Heart right ventricle (tissue), 16 donors: ENCODE measurements around the gene PLD5. TPM values are rescaled to one million over a fixed set of nuclear protein-coding genes. Genes with fewer than 3 reads are reported as not detected.

Source experiments
- ATAC-seq, 8 donors: fragments of 200-7000 bp; cut with Tn5 transposase; one replicate each; pipeline ENCODE4 v1.9.1; 2020; ENCODE audit warnings: mild to moderate bottlenecking in 8 of 8, moderate library complexity in 8 of 8, moderate number of reproducible peaks in 1 of 8
- DNase-seq, 2 donors: peaks; one replicate each; pipeline ENCODE4 v3.0.0-alpha.2; 2020
- H3K27ac ChIP-seq, 10 donors: fragments of 200-600 bp; sonication (generic) in 2 of 10; one replicate each; pipeline versions ENCODE4 v1.5.0 to v1.8.0; 2020 to 2022; ENCODE audit warnings: mild to moderate bottlenecking in 3 of 10
- H3K27me3 ChIP-seq, 7 donors: fragments of 200-600 bp; one replicate each; pipeline ENCODE4 v1.8.0; 2021 to 2022; ENCODE audit warnings: mild to moderate bottlenecking in 2 of 7
- H3K36me3 ChIP-seq, 9 donors: fragments of 200-600 bp; sonication (generic) in 1 of 9; one replicate each; pipeline versions ENCODE4 v1.5.0 to v1.8.0; 2020 to 2022; ENCODE audit warnings: mild to moderate bottlenecking in 2 of 9
- H3K4me1 ChIP-seq, 9 donors: fragments of 200-600 bp; sonication (generic) in 1 of 9; one replicate each; pipeline versions ENCODE4 v1.5.0 to v1.8.0; 2020 to 2022; ENCODE audit warnings: mild to moderate bottlenecking in 4 of 9
- H3K4me3 ChIP-seq, 10 donors: fragments of 200-600 bp; sonication (generic) in 2 of 10; one replicate each; pipeline versions ENCODE4 v1.5.0 to v1.8.0; 2020 to 2022; ENCODE audit warnings: mild to moderate bottlenecking in 7 of 10, moderate library complexity in 2 of 10
- H3K9me3 ChIP-seq, 11 donors: fragments of 200-600 bp in 10 of 11; sonication (generic) in 2 of 11; one replicate each; pipeline versions ENCODE4 v1.5.0 to v1.8.0; 2013 to 2022; ENCODE audit warnings: mild to moderate bottlenecking in 2 of 11, control low read depth in 1 of 11, moderate library complexity in 1 of 11
- WGBS, 2 donors: extraction: QIAGEN DNeasy Blood & Tissue Kit; methylation state at CpG; one replicate each; pipeline ENCODE4 v1.1.7; 2013; ENCODE audit warnings: inconsistent platforms in 1 of 2; 5-methylcytosine and 5-hydroxymethylcytosine counted together
- intact Hi-C, 10 donors: fragments of 100-400 bp; cut with DNase I; formaldehyde crosslinking; loops; one replicate each; pipeline versions ENCODE4 v1.11.1 to v1.14.2; 2022
- polyA plus RNA-seq, 2 donors: library from polyadenylated mRNA; stranded (reverse); fragments of 200-250 nt; gene quantifications; one replicate each; pipeline ENCODE4 v1.2.3, GENCODE V29; 2013
- total RNA-seq, 10 donors: library from RNA; stranded (reverse); fragmentation: NEBNext Ultra II Directional in 3 of 10; extraction: Animal tissue kit (Norgen Biotek cat#: 25700) in 3 of 10; gene quantifications; one replicate each; pipeline versions ENCODE4 v1.2.1 to v1.2.4, GENCODE V29; 2021 to 2023
- TF ChIP-seq, protein P1 (sequence below), 9 donors: fragments of 200-600 bp; sonication (generic) in 2 of 9; IDR thresholded peaks; one replicate each; pipeline versions ENCODE4 v1.5.0 to v1.8.0; 2021 to 2022; ENCODE audit warnings: antibody characterized with exemption in 9 of 9, mild to moderate bottlenecking in 5 of 9, moderate library complexity in 1 of 9
- donor health status: Arrhythmogenic right ventricular cardiomyopathy.
- donor health status: ischemic (EF 13 %, LVEDD 7.1; RV severe dilation, severe dysfunction).
- donor health status: healthy with polysubstance abuse.
- donor health status: DM: no; HTN: yes; CAD: no.
- donor health status: DM: no; HTN: no; CAD: no.
- donor health status: ischemic (EF 25% LVEDD 6.9; RV normal size, moderate dysfunction).
- donor health status: ischemic (EF 25% LVEDD 5.7; RV mildly dilated, moderate dysfunction).
- donor health status: healthy.
- donor health status: DM: yes; HTN: yes; CAD: no.
- donor health status: Ischemic cardiomyopathy.
- donor health status: ischemic (EF 35%, LVEDD 5.7; RV mildly dilated, moderate dysfunction).
- donor health status: nonischemic (EF 11% LVEDD 7.7; RV severe dilation, severe dysfunction).
- donor health status: DM: yes; HTN: yes; CAD: no.
- donor health status: PGD.
- donor health status: ischemic (EF 29% LVEDD 5.4; RV normal size, mild dysfunction).
- donor health status: nonischemic (EF 23%, LVEDD 6.1; RV moderate dilation, normal function).

PLD5 gene
- total and polyA plus RNA-seq, 12 donors: 0.13 to 1.3 (median 0.41) TPM; not detected in 4

DNA sequence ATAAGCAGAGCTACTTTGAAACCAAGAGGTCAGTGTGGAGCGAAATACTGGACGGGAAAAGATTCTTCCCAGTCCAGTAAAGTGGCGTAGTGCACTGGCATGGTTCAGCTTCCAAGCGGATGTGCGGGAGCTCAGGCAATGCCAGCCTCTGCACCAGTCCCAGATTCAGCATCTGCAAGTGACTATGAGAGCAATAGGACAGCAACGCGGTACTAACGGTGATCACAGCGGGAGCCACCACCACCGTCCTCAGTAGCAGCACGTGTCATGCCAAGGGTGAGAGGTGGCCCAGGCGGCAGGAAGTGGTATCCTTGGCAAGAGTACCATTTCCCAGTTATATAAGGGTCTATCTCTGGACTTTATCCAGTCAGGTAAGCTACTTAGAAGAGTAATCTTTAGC is 17.8 kb downstream of the PLD5 start:
- 86% methylated on average over 12 of the region's 12 CpGs for WGBS, 2 donors
- intact Hi-C loops: no loop called here
- Histone ChIP-seq H3K4me1 (no peaks in the 10 kb centered on the region), H3K4me3 (no peak overlapping the region), H3K36me3 (no peaks in the 10 kb centered on the region), H3K9me3 (no peaks in the 10 kb centered on the region), H3K27ac (no peak overlapping the region), H3K27me3 (no peaks in the 10 kb centered on the region)
- TF ChIP-seq, protein P1, sequence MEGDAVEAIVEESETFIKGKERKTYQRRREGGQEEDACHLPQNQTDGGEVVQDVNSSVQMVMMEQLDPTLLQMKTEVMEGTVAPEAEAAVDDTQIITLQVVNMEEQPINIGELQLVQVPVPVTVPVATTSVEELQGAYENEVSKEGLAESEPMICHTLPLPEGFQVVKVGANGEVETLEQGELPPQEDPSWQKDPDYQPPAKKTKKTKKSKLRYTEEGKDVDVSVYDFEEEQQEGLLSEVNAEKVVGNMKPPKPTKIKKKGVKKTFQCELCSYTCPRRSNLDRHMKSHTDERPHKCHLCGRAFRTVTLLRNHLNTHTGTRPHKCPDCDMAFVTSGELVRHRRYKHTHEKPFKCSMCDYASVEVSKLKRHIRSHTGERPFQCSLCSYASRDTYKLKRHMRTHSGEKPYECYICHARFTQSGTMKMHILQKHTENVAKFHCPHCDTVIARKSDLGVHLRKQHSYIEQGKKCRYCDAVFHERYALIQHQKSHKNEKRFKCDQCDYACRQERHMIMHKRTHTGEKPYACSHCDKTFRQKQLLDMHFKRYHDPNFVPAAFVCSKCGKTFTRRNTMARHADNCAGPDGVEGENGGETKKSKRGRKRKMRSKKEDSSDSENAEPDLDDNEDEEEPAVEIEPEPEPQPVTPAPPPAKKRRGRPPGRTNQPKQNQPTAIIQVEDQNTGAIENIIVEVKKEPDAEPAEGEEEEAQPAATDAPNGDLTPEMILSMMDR (IDR thresholded peaks at IDR 0.05): no peak
- DNase-seq: no peak
- ATAC-seq: no peak

DNA sequence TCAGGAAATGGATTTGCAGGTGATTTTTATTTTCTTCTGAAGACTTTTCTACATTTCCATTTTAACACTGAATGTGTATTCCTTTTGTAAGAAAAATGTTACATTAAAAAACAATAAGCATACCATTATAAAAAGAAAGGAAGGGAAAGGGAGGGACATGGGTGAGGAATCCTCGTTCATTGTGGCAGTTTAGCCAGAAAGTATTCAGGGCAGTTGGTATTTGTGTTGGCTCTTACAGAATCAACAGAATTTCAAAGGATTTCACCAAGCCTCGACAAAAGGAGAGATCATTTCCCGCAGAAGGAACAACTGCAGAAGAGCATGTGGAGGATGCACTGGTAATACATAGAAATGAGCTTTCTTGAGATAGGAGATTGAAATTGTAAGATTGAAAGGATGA is 35.0 kb downstream of the PLD5 start:
- 59 to 61% methylated on average over 3 of the region's 3 CpGs for WGBS, 2 donors
- TF ChIP-seq, protein P1 (IDR thresholded peaks at IDR 0.05): no peak
- no peak overlapping the region for H3K27ac ChIP-seq
- DNase-seq: no peak
- peaks cover 0 to 11% (median 0%) of the 10 kb centered on the region in 11 donors for H3K9me3 ChIP-seq
- H3K4me1 ChIP-seq: no peaks in the 10 kb centered on the region
- ATAC-seq: no peak
- no peaks in the 10 kb centered on the region for H3K27me3 ChIP-seq
- intact Hi-C loops: no loop called here
- no peaks in the 10 kb centered on the region for H3K36me3 ChIP-seq
- no peak overlapping the region for H3K4me3 ChIP-seq

DNA sequence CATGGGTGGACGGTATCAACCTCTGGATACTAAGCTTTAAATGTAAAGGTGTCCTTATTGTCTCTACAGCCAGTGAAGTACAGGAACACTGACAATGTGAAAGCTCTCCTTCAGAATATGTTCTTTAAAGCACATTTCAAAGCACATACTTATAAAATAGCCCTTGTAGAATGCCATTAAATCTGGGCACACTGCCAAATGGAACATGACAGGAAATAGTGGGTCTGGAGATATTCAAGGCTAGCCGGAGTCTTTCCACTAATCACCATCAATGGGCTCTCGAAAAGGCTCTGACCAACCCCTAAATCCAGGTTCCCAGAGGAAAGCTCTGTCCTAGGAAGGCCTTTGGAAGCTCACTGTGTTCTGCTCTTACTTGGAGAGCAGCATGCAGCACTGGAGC is 46.6 kb downstream of the PLD5 start:
- TF ChIP-seq, protein P1 (IDR thresholded peaks at IDR 0.05): no peak
- 14 to 15% methylated on average over 3 of the region's 3 CpGs for whole genome bisulfite sequencing, 2 donors
- intact Hi-C loops: loop anchor here in 1 of 10 donors (10.0 kb wide), 1 partner anchor 77 kb away; no protein-coding TSS in a partner anchor

DNA sequence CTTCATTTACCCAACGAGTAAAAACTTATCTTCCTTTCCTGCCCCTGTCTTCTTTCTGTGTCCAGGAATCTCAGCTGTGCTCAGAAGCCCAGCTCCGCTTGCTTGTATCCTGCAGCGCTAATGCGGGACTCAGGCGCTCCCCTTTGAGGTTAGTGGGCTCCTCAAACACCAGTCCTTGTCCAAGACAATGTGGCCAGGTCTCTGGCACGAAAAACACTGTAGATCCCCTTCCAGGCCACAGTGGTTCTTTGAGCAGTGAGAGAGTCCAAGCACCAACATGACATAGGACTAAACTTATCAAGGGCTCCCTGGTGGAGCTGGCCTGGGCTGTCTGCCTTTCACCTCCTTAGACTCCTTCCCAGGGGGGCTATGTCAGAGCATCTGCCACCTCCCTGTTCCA is 53.7 kb downstream of the PLD5 start:
- no peak overlapping the region for H3K4me3 ChIP-seq
- intact Hi-C loops: loop anchor here in 1 of 10 donors (10.0 kb wide), 1 partner anchor 84 kb away; no protein-coding TSS in a partner anchor
- WGBS, 2 donors: 84 to 85% methylated on average over 6 of the region's 6 CpGs
- TF ChIP-seq, protein P1 (IDR thresholded peaks at IDR 0.05): no peak
- no peak for DNase-seq
- H3K9me3 ChIP-seq: peaks cover 0 to 3% (median 0%) of the 10 kb centered on the region in 11 donors
- H3K27ac ChIP-seq: no peak overlapping the region
- no peak for ATAC-seq
- no peaks in the 10 kb centered on the region for H3K36me3 ChIP-seq
- no peaks in the 10 kb centered on the region for H3K4me1 ChIP-seq
- no peaks in the 10 kb centered on the region for H3K27me3 ChIP-seq

More for the DNA sequence above, 46.6 kb downstream of the PLD5 start:
- ATAC-seq (peak in 3 of 8 donors; percentile 11 to 37 (median 31)), DNase-seq (no peak)
- H3K9me3 ChIP-seq: peaks cover 0 to 10% (median 0%) of the 10 kb centered on the region in 11 donors
- H3K27me3 ChIP-seq: no peaks in the 10 kb centered on the region
- no peak overlapping the region for H3K4me3 ChIP-seq
- no peaks in the 10 kb centered on the region for H3K36me3 ChIP-seq
- no peak overlapping the region for H3K27ac ChIP-seq
- peaks cover 0 to 8% (median 0%) of the 10 kb centered on the region in 9 donors for H3K4me1 ChIP-seq
